Islet precursor cell (in vitro differentiated cells): ENCODE results near the gene ITPK1.

Experiments
- DNase-seq: peaks from one replicate; pipeline ENCODE4 v3.0.0-alpha.2; 2018

ITPK1 gene

GRCh38 chr14:92963301-92964123 is 152.2 kb downstream of the ITPK1 start:
- DNase-seq: no peak

- DNase-seq: no peak
These were observed 153.0 kb downstream of the ITPK1 start for GRCh38 chr14:92962831-92963095.

GRCh38 chr14:92962031-92962830 is 153.5 kb downstream of the ITPK1 start:
- no peak for DNase-seq

GRCh38 chr14:92961567-92961855 is 154.2 kb downstream of the ITPK1 start:
- DNase-seq: no peak

- peak; percentile 71 for DNase-seq
These were observed 154.8 kb downstream of the ITPK1 start for GRCh38 chr14:92960706-92961566.

GRCh38 chr14:92959761-92960680 is 155.7 kb downstream of the ITPK1 start:
- DNase-seq: no peak

GRCh38 chr14:92959189-92959531 is 156.6 kb downstream of the ITPK1 start:
- no peak for DNase-seq

GRCh38 chr14:92958373-92959188 is 157.1 kb downstream of the ITPK1 start:
- DNase-seq: no peak

GRCh38 chr14:92956961-92957360 is 158.8 kb downstream of the ITPK1 start:
- no peak for DNase-seq

- DNase-seq: no peak
These were observed 160.3 kb downstream of the ITPK1 start for GRCh38 chr14:92955381-92955780.

GRCh38 chr14:92954933-92955332 is 160.8 kb downstream of the ITPK1 start:
- DNase-seq: no peak

GRCh38 chr14:92953526-92953925 is 162.2 kb downstream of the ITPK1 start:
- no peak for DNase-seq

- no peak for DNase-seq
These were observed 163.0 kb downstream of the ITPK1 start for GRCh38 chr14:92952481-92953298.

- DNase-seq: peak; percentile 72
These were observed 163.7 kb downstream of the ITPK1 start for GRCh38 chr14:92951912-92952471.

- DNase-seq: no peak
These were observed 164.5 kb downstream of the ITPK1 start for GRCh38 chr14:92951261-92951660.

- DNase-seq: no peak
These were observed 165.0 kb downstream of the ITPK1 start for GRCh38 chr14:92950773-92951172.

GRCh38 chr14:92950193-92950540 is 165.6 kb downstream of the ITPK1 start:
- DNase-seq: no peak

- DNase-seq: no peak
These were observed 166.1 kb downstream of the ITPK1 start for GRCh38 chr14:92949496-92950192.

GRCh38 chr14:92948647-92949046 is 167.1 kb downstream of the ITPK1 start:
- DNase-seq: no peak
